DOHH2 (cell line): ENCODE measurements around the gene CAMKMT.

Experiments
- EZH2phosphoT487 ChIP-seq: fragments of 200-600 bp; sonication (generic); IDR thresholded peaks from 2 replicates; pipeline ENCODE4 v1.6.1; 2017; ENCODE audit warnings: borderline replicate concordance, mild to moderate bottlenecking, antibody characterized with exemption, low read length, moderate library complexity, mixed read lengths
- TF ChIP-seq, protein P1 (sequence below): fragments of 200-600 bp; sonication (generic); IDR thresholded peaks from one replicate; pipeline ENCODE4 v1.5.1; 2014; ENCODE audit warnings: antibody characterized with exemption, mild to moderate bottlenecking, low read depth, low read length; ENCODE audit not compliant: poor library complexity, severe bottlenecking

- TF ChIP-seq, protein P1, sequence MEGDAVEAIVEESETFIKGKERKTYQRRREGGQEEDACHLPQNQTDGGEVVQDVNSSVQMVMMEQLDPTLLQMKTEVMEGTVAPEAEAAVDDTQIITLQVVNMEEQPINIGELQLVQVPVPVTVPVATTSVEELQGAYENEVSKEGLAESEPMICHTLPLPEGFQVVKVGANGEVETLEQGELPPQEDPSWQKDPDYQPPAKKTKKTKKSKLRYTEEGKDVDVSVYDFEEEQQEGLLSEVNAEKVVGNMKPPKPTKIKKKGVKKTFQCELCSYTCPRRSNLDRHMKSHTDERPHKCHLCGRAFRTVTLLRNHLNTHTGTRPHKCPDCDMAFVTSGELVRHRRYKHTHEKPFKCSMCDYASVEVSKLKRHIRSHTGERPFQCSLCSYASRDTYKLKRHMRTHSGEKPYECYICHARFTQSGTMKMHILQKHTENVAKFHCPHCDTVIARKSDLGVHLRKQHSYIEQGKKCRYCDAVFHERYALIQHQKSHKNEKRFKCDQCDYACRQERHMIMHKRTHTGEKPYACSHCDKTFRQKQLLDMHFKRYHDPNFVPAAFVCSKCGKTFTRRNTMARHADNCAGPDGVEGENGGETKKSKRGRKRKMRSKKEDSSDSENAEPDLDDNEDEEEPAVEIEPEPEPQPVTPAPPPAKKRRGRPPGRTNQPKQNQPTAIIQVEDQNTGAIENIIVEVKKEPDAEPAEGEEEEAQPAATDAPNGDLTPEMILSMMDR, result no peak
- TF ChIP-seq EZH2phosphoT487, result no peak
Observed at GRCh38 chr2:44444881-44445280, 83.1 kb downstream of the CAMKMT start.
